Fibroblast of pulmonary artery (primary cell): ENCODE measurements around the gene TMEM59L.

ENCODE experiments used
- DNase-seq: peaks from one replicate; pipeline ENCODE4 v3.0.0-alpha.2; 2010; ENCODE audit warnings: low read depth
- H3K4me3 ChIP-seq: replicated peaks from 2 replicates; pipeline ENCODE4 v1.5.1; 2011; ENCODE audit warnings: low read depth, mild to moderate bottlenecking, control low read depth, low read length, moderate library complexity
- TF ChIP-seq, protein P1 (sequence below): IDR thresholded peaks from 2 replicates; pipeline ENCODE4 v1.5.1; 2011; ENCODE audit warnings: mild to moderate bottlenecking, control low read depth, low read length, inconsistent platforms; ENCODE audit errors: missing control alignments

The TMEM59L gene

DNA sequence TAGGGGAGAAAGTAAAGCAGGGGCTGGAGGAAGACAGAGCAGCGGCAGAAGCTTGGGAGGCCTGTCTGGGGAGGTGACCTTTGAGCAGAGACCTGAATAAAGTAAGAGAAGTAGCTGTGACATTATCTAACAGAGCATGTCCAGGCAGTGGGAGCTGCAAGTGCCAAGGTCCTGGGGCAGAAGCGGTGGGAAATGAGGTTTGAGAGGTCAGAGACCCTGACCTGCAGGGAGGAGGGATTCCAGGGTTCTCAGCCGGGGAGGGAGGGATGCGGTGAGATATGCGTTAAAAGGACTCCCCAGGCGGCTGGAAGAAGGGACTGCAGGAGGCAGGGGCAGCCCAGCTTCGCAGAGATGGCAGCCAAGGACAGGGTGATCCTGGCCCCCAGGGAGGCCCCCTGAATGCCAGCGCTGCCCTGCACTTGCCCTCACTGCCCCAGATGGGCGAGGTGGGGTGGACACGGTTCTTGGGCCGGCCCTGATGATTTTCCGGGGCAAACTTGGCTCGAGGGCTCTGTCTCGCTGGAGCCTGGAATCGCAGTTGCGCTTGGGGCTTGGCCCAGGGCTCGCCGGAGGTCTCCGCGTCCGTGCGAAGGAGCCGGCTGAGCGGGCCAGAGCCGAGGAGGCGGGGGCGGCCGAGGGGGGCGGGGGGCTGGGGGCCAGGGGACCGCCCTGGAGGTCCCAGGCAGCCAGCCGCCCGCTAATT, 9.3 kb upstream of the TMEM59L start:
- DNase-seq = peak; percentile 25
- no peak overlapping the region for H3K4me3 ChIP-seq
- TF ChIP-seq, protein P1, sequence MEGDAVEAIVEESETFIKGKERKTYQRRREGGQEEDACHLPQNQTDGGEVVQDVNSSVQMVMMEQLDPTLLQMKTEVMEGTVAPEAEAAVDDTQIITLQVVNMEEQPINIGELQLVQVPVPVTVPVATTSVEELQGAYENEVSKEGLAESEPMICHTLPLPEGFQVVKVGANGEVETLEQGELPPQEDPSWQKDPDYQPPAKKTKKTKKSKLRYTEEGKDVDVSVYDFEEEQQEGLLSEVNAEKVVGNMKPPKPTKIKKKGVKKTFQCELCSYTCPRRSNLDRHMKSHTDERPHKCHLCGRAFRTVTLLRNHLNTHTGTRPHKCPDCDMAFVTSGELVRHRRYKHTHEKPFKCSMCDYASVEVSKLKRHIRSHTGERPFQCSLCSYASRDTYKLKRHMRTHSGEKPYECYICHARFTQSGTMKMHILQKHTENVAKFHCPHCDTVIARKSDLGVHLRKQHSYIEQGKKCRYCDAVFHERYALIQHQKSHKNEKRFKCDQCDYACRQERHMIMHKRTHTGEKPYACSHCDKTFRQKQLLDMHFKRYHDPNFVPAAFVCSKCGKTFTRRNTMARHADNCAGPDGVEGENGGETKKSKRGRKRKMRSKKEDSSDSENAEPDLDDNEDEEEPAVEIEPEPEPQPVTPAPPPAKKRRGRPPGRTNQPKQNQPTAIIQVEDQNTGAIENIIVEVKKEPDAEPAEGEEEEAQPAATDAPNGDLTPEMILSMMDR = peak; percentile 33

DNA sequence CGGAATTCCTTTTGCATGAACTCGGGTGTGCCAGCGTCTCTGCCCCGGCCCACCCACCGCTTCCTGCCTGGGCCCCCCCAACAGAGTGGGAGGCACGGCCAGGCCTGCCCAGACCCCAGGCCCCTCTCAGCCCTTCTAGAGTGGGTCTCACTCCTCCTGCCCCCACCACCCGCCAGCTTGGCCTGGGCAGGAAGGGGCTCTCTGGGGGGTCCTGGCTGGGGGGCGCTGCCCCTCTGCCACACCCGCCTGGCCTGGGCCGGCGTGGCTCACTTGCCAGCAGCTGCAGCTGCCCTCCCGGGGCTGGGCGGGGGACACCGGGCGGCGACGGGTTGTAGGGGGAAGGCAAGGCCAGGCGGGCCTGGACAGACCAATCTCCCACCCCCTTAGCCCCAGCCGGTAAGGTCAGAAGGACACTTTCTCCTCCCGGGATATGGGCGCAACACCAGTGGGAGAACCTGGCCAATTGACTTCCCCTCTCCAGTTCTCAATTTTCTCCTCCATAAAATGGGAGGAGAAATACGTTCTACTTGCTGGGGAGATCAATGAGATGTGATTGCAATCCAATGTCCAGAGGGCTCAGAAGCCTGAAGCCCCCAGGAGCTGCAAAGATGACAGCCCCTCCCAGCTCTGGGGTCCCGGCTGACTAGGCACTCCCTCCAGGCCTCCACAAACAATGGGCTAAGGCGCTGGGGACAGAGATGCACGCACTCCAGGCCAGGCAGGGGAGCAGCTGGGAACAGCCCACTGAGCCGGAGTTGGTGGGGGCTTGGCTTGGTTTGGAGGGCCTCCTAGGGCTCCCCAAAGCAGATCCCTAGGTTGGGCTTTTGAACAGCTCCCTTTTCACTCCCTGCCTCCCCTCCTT, 8.5 kb upstream of the TMEM59L start:
- DNase-seq = no peak
- TF ChIP-seq, protein P1 = no peak
- H3K4me3 ChIP-seq = no peak overlapping the region

DNA sequence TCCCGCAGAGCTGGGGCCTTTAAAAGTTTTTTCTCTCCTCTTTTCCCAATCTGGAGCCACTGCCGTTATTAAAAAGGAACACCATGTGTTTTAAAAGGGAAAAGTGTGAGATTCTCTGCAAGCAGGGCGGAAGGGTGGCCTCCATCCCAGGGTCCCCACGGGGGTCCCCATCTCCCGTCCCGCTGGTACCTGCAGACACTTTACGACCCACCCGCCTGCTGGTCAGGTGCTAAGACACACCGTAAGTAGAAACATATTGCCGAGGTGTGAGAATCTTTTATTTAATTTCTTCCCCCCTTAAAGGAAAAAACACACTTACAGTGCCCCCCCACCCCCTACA, 7.9 kb upstream of the TMEM59L start:
- DNase-seq = no peak
- H3K4me3 ChIP-seq = no peak overlapping the region
- TF ChIP-seq, protein P1 = no peak

DNA sequence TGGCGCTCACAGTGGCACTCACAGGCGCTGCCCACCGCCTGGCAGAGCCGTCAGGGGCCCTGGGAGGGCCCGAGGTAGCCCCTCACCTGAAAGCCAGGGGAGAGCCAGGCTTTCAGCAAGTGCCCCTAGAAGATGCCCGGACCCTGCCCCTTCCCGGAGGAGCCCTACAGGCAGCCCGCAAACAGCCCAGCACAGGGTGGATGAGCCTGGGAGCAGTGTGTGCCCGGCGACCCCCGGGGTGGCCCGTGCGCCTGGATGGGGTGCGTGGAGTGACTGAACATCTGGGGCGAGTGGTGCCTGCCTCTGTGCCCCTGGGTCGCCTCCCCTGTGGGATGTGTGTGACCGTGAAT, 7.5 kb upstream of the TMEM59L start:
- TF ChIP-seq, protein P1 = no peak
- no peak for DNase-seq
- no peak overlapping the region for H3K4me3 ChIP-seq

DNA sequence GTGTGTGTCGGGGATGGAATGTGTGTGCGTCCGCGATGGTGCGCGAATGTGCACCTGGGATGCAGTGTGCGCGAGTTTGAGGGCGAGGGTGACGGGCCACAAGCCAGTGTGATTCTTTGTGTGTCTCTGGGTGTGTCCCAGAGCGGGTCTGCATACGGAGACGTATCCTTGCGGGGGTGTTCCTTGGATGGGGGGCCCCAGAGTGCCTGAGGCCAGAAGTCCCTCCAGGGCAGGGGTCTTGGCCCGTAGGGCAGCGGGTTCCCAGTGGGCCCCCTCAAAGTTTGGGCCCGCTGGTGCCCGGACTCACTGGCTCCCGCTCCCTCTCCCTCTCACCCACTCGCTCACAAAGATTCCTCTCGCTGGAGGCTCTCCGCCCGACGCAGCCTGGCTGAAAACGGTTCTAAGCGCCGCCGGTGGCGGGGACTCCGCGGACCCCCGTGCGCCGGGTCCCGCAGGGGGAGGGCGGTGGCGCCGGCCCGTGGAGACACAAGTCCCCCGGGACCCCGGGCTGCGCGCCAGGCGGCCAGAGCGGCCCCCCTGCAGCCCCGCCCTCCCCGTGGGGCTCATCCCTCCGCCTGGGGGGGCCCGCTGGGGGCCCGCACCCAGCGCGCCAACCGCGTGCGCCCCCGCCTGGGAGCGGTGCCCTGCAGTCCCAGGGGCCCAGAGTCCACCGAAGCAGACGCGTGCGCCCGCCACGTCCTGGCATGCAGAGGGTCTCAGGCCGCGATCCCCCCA, 7.0 kb upstream of the TMEM59L start:
- TF ChIP-seq, protein P1 = no peak
- no peak overlapping the region for H3K4me3 ChIP-seq
- DNase-seq = no peak

DNA sequence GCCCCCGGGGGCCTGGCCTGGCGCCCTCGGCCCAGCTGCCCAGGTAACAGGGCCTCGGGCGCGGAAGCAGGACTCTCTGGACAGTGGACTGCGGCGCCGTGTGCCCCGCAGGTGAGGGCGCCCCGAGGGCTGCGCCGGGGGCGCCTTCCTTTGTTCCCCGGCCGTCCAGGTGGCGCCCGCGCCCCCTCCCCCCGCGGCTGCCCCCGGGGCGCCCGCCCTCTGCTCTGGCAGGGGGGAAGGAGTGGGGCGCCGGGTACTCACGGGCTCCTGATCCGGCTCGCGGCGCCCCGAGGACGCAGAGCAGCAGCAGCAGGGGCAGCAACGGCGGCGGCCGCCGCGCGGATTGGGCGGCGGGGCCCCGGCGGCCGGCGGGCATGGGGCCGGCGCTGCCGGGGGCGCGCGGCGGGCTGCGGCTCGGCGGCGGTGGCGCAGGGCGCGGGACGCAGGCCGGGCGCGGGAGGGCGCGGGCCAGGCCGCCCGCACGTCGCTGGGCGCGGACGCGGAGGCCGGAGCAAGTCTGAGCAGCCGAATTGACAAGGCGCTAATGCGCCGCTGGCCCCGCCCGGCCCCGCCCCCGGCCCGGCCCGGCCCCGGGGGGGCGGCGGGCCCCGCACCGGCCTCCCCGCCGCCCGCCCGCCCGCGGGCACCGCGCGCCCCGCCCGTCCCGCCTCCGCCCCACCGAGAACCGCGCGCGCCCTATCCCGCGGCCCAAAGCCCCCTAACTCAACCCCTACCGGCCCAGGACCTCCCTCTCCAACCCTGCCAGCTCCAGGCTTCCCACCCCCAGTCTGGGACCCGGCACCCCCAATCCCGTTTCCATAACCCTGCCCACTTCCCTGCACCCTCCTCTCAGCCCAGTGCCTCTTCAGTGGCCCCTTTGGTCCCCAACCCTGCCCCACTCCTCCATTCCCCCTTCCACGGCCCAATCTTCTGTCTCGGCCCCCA, 6.1 kb upstream of the TMEM59L start, which contains the start of gene CRLF1:
CRLF1 (minus strand) TSS at position 519 of the 945 bp plus-strand sequence; CDS start at position 376, 143 bp downstream.
- H3K4me3 ChIP-seq = no peak within 1 kb of the TSS
- DNase-seq = no peak
- TF ChIP-seq, protein P1 = no peak
